ENCODE data around the gene IL1R2.

DNA sequence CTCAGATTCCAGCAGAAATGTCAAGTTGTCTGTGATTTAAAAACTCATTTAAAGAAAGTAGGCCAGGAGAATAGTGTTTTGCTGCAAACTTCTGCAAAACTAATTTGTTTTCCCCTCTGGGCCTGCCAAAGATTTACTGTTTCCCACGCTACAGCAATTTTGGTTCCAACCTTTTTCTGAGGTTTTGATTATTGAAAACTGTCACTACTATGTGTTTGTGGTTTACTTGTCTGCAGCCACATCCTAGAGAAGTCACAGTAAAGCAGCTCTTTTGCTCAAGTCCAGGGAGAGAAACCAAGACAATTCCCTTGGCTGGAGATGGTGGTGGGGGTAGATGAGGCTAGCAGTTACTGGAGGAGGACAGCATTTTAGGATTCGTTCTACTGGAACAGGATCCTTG, 12.8 kb downstream of the IL1R2 start:
- TF ChIP-seq, protein P1, sequence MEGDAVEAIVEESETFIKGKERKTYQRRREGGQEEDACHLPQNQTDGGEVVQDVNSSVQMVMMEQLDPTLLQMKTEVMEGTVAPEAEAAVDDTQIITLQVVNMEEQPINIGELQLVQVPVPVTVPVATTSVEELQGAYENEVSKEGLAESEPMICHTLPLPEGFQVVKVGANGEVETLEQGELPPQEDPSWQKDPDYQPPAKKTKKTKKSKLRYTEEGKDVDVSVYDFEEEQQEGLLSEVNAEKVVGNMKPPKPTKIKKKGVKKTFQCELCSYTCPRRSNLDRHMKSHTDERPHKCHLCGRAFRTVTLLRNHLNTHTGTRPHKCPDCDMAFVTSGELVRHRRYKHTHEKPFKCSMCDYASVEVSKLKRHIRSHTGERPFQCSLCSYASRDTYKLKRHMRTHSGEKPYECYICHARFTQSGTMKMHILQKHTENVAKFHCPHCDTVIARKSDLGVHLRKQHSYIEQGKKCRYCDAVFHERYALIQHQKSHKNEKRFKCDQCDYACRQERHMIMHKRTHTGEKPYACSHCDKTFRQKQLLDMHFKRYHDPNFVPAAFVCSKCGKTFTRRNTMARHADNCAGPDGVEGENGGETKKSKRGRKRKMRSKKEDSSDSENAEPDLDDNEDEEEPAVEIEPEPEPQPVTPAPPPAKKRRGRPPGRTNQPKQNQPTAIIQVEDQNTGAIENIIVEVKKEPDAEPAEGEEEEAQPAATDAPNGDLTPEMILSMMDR (IDR thresholded peaks at IDR 0.05): no peak
- TF ChIP-seq POLR2A (IDR thresholded peaks at IDR 0.05): no peak
- TF ChIP-seq EP300 (IDR thresholded peaks at IDR 0.05): no peak

All from suprapubic skin (tissue), 3 donors.